ENCODE data around the gene SNAI1.

- TF ChIP-seq ZC3H10 (CRISPR knock-in tag; IDR thresholded peaks at IDR 0.05) (no peak), OSR1 (CRISPR knock-in tag; IDR thresholded peaks at IDR 0.05) (no peak), ZNF8 (CRISPR knock-in tag; IDR thresholded peaks at IDR 0.05) (no peak), PATZ1 (CRISPR knock-in tag; IDR thresholded peaks at IDR 0.05; ENCODE audit: borderline replicate concordance) (no peak), CSDC2 (CRISPR knock-in tag; IDR thresholded peaks at IDR 0.05) (no peak), CREB5 (CRISPR knock-in tag; IDR thresholded peaks at IDR 0.05; ENCODE audit: low read depth) (no peak), ISL1 (CRISPR knock-in tag; IDR thresholded peaks at IDR 0.05) (no peak), PPARA (CRISPR knock-in tag; IDR thresholded peaks at IDR 0.05; ENCODE audit: borderline replicate concordance) (no peak), BACH2 (CRISPR knock-in tag; IDR thresholded peaks at IDR 0.05; ENCODE audit: borderline replicate concordance) (no peak), ZFP30 (CRISPR knock-in tag; IDR thresholded peaks at IDR 0.05) (no peak), ARNTL (CRISPR knock-in tag; IDR thresholded peaks at IDR 0.05; ENCODE audit: borderline replicate concordance, low read depth) (no peak)
- TF ChIP-seq, protein P1, sequence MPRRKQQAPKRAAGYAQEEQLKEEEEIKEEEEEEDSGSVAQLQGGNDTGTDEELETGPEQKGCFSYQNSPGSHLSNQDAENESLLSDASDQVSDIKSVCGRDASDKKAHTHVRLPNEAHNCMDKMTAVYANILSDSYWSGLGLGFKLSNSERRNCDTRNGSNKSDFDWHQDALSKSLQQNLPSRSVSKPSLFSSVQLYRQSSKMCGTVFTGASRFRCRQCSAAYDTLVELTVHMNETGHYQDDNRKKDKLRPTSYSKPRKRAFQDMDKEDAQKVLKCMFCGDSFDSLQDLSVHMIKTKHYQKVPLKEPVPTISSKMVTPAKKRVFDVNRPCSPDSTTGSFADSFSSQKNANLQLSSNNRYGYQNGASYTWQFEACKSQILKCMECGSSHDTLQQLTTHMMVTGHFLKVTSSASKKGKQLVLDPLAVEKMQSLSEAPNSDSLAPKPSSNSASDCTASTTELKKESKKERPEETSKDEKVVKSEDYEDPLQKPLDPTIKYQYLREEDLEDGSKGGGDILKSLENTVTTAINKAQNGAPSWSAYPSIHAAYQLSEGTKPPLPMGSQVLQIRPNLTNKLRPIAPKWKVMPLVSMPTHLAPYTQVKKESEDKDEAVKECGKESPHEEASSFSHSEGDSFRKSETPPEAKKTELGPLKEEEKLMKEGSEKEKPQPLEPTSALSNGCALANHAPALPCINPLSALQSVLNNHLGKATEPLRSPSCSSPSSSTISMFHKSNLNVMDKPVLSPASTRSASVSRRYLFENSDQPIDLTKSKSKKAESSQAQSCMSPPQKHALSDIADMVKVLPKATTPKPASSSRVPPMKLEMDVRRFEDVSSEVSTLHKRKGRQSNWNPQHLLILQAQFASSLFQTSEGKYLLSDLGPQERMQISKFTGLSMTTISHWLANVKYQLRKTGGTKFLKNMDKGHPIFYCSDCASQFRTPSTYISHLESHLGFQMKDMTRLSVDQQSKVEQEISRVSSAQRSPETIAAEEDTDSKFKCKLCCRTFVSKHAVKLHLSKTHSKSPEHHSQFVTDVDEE (CRISPR knock-in tag; IDR thresholded peaks at IDR 0.05), result no peak
- TF ChIP-seq, protein P2, sequence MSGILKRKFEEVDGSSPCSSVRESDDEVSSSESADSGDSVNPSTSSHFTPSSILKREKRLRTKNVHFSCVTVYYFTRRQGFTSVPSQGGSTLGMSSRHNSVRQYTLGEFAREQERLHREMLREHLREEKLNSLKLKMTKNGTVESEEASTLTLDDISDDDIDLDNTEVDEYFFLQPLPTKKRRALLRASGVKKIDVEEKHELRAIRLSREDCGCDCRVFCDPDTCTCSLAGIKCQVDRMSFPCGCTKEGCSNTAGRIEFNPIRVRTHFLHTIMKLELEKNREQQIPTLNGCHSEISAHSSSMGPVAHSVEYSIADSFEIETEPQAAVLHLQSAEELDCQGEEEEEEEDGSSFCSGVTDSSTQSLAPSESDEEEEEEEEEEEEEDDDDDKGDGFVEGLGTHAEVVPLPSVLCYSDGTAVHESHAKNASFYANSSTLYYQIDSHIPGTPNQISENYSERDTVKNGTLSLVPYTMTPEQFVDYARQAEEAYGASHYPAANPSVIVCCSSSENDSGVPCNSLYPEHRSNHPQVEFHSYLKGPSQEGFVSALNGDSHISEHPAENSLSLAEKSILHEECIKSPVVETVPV (CRISPR knock-in tag; IDR thresholded peaks at IDR 0.05), result no peak
These were observed 44.2 kb downstream of the SNAI1 start for GRCh38 chr20:50026746-50027575.
